Choroid plexus epithelial cell (primary cell): ENCODE results near the gene NAV1.
"Not testable (repeated sequence)": the region's sequence is repeated elsewhere in the genome, so short reads cannot be mapped to it uniquely, and the experiment has no call there.

Experiments
- DNase-seq: peaks from one replicate; pipeline ENCODE4 v3.0.0-alpha.2; 2010; ENCODE audit warnings: low read depth
- H3K4me3 ChIP-seq: 2 replicates; pipeline ENCODE4 v1.5.1; 2011; ENCODE audit warnings: low read depth, mild to moderate bottlenecking, control low read depth, low read length, moderate library complexity
- CTCF ChIP-seq: conservative IDR thresholded peaks from 2 replicates; pipeline ENCODE4 v1.5.1; 2011; ENCODE audit warnings: low read depth, mild to moderate bottlenecking, control low read depth, inconsistent platforms, low read length, moderate library complexity

The NAV1 gene

GRCh38 chr1:201514466-201514865 is 24.5 kb upstream of the NAV1 start:
- peak; percentile 21 for DNase-seq
- H3K4me3 ChIP-seq = no peak overlapping the region
- no peak for TF ChIP-seq CTCF

GRCh38 chr1:201515062-201515750 is 23.7 kb upstream of the NAV1 start:
- no peak overlapping the region for H3K4me3 ChIP-seq
- no peak for DNase-seq
- TF ChIP-seq CTCF = no peak

- TF ChIP-seq CTCF = no peak
- no peak for DNase-seq
- no peak overlapping the region for H3K4me3 ChIP-seq
Measured at GRCh38 chr1:201515895-201516294, 23.0 kb upstream of the NAV1 start.

GRCh38 chr1:201516511-201517127 is 22.3 kb upstream of the NAV1 start:
- no peak for DNase-seq
- TF ChIP-seq CTCF = no peak
- no peak overlapping the region for H3K4me3 ChIP-seq

- H3K4me3 ChIP-seq = no peak overlapping the region
- no peak for DNase-seq
- no peak for TF ChIP-seq CTCF
Measured at GRCh38 chr1:201517631-201518030, 21.3 kb upstream of the NAV1 start.

GRCh38 chr1:201518071-201518470 is 20.9 kb upstream of the NAV1 start:
- TF ChIP-seq CTCF = no peak
- no peak for DNase-seq
- H3K4me3 ChIP-seq = no peak overlapping the region

- not testable (repeated sequence) for H3K4me3 ChIP-seq, DNase-seq
Measured at GRCh38 chr1:201520046-201520575, 18.8 kb upstream of the NAV1 start.
